SH-SY5Y (cell line): ENCODE results near the gene CREM.

Experiments used
- GATA2 ChIP-seq: IDR thresholded peaks from 2 replicates; pipeline ENCODE4 v1.6.1; 2011; ENCODE audit warnings: mild to moderate bottlenecking, low read depth, low read length
- GATA3 ChIP-seq: IDR thresholded peaks from 2 replicates; pipeline ENCODE4 v1.6.1; 2011; ENCODE audit warnings: low read depth, mild to moderate bottlenecking, low read length, moderate library complexity

DNA sequence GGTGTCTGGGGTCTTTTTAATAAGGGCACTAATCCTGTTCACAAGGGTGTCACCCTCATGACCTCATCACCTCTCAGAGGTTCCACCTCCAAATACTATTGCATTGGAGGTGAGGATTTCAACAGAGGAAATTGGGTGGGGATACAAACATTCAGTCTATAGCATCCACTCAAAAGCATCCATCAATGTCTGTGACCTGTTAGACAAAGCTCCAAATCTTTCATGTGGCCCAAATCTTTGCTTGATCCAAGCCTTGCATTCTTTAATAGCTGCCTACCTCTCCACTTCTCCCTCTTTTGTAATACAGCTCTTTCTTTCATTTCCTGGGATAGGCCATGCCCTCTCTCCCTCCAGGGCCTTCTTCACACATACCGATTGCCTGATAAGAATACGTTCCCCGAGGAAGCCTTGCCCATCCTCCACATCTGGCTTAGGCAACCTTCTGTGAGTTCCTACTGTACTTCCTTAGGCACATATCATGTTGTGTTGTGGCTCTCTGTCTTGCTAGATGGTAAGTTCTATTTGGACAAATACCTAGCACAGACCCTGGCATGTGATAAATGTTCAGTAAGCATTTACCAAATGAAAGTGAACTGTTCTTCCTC lies 66.1 kb downstream of the CREM start:
- TF ChIP-seq GATA2, result no peak
- TF ChIP-seq GATA3, result no peak
